ENCODE results near the gene CBX5. TPM values are rescaled to one million over a fixed set of nuclear protein-coding genes. Genes with fewer than 3 reads are reported as not detected.
"Not testable (repeated sequence)": the region's sequence is repeated elsewhere in the genome, so short reads cannot be mapped to it uniquely, and the experiment has no call there.

CBX5 gene
- total RNA-seq, 1 experiment from 2014 or later, result 85.5 TPM

DNA sequence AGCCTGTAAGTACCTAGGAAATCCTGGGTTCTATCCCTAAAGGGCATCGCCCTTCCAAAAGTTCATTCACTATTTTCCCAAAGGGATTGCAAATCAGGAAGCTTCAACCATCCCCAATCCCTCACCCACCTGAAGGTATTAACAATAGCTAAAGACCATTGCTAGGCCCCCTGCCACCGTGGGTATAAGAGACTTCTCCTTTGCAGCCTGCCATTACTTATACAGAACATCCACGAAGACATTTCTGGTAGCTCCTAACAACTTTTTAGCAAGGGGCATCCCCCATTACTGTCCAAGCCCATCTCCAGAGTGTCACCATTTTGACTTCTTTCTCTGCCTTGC lies 90.8 kb downstream of the CBX5 start:
- H3K36me3 Mint-ChIP-seq (ENCODE audit: insufficient read depth, unreplicated experiment), result peaks cover 15% of the 10 kb centered on the region
- intact Hi-C loops (cut with micrococcal nuclease; ENCODE audit: unreplicated experiment), result no loop called here
- no peak overlapping the region for H3K27ac Mint-ChIP-seq (ENCODE audit: unreplicated experiment)
- no peaks in the 10 kb centered on the region for H3K27me3 Mint-ChIP-seq (ENCODE audit: insufficient read depth, unreplicated experiment)
- H3K9me3 Mint-ChIP-seq (ENCODE audit: unreplicated experiment), result no peaks in the 10 kb centered on the region
- Histone ChIP-seq H3K4me1 (peaks cover 27% of the 10 kb centered on the region), H3K27me3 (replicated peaks; ENCODE audit: control insufficient read depth, insufficient read depth, low read length) (no peaks in the 10 kb centered on the region), H3K36me3 (ENCODE audit: control insufficient read depth, insufficient read depth, low read length) (no peaks in the 10 kb centered on the region), H3K4me3 (ENCODE audit: low read depth, low read length) (0 out of 2 replicates have a peak overlapping the region, but pooled peaks have one; percentile 9), H3K9me3 (no peaks in the 10 kb centered on the region)
- ChIA-PET CTCF (interaction anchor here (0.8 to 5.3 kb wide), 7 partner anchors 12 to 183 kb away, joined by 3 to 44 read pairs (median 6); partner anchors contain the start of genes HOXC6 and HOXC8), POLR2A (interaction anchor here (0.6 to 1.5 kb wide), 3 partner anchors 99 to 180 kb away, joined by 3 to 7 read pairs (median 5); partner anchors contain the start of genes HOXC5 and HOXC8)
- H3K4me1 Mint-ChIP-seq (ENCODE audit: low read depth, unreplicated experiment), result peaks cover 6% of the 10 kb centered on the region
- no TSS peak for BruUV-seq (replicated peaks)
- TF ChIP-seq, protein P1, sequence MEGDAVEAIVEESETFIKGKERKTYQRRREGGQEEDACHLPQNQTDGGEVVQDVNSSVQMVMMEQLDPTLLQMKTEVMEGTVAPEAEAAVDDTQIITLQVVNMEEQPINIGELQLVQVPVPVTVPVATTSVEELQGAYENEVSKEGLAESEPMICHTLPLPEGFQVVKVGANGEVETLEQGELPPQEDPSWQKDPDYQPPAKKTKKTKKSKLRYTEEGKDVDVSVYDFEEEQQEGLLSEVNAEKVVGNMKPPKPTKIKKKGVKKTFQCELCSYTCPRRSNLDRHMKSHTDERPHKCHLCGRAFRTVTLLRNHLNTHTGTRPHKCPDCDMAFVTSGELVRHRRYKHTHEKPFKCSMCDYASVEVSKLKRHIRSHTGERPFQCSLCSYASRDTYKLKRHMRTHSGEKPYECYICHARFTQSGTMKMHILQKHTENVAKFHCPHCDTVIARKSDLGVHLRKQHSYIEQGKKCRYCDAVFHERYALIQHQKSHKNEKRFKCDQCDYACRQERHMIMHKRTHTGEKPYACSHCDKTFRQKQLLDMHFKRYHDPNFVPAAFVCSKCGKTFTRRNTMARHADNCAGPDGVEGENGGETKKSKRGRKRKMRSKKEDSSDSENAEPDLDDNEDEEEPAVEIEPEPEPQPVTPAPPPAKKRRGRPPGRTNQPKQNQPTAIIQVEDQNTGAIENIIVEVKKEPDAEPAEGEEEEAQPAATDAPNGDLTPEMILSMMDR (IDR thresholded peaks at IDR 0.05; ENCODE audit: insufficient read depth in 1 of 2, low read depth in 1 of 2, low read length in 1 of 2, severe bottlenecking in 1 of 2, unreplicated experiment in 1 of 2), result no peak
- peak overlapping the region; percentile 70 for H3K4me3 Mint-ChIP-seq (ENCODE audit: unreplicated experiment)
- DNase-seq, result no peak

DNA sequence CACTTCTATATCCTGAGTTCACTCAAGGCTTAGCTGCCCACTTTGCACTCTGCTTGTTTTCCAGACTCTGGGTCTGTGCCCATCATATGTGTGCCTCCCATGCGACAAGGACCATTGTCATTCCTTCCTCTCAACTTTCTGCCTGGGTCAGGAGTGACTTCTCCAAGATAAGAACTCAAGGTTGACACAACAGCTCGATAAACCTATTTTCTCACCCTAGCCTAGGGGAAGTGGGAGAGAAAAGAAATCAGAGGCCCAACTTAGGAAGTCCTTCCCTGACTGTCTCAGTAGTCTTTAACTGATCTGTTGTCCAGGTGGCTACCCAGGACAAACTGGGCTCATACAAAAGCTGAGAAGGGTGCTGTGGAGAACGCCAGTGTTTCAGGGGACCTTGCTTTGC lies 92.8 kb downstream of the CBX5 start:
- no peaks in the 10 kb centered on the region for H3K9me3 ChIP-seq
- peak overlapping the region; percentile 70 for H3K4me3 Mint-ChIP-seq (ENCODE audit: unreplicated experiment)
- H3K9me3 Mint-ChIP-seq (ENCODE audit: unreplicated experiment), result no peaks in the 10 kb centered on the region
- DNase-seq, result peak in 1 of 2 experiments; percentile 29
- no peaks in the 10 kb centered on the region; the same call in 1 of the 2 replicates for H3K36me3 ChIP-seq (ENCODE audit: control insufficient read depth, insufficient read depth, low read length)
- intact Hi-C loops (cut with micrococcal nuclease; ENCODE audit: unreplicated experiment), result no loop called here
- BruUV-seq (replicated peaks), result no TSS peak
- POLR2A ChIA-PET, result interaction anchor here (1.0 kb wide), 1 partner anchor 155 kb away, joined by 4 read pairs; the partner anchor contains the start of gene HOXC5
- CTCF ChIA-PET, result interaction anchor here (0.6 to 5.3 kb wide), 3 partner anchors 14 to 252 kb away, joined by 3 to 44 read pairs (median 4); no protein-coding TSS in a partner anchor
- H3K4me3 ChIP-seq (ENCODE audit: low read depth, low read length), result no peak overlapping the region
- H3K4me1 ChIP-seq, result peaks cover 27% of the 10 kb centered on the region
- H3K36me3 Mint-ChIP-seq (ENCODE audit: insufficient read depth, unreplicated experiment), result peaks cover 15% of the 10 kb centered on the region
- peaks cover under 1% of the 10 kb centered on the region for H3K4me1 Mint-ChIP-seq (ENCODE audit: low read depth, unreplicated experiment)
- H3K27me3 ChIP-seq (replicated peaks; ENCODE audit: control insufficient read depth, insufficient read depth, low read length), result no peaks in the 10 kb centered on the region
- H3K27ac Mint-ChIP-seq (ENCODE audit: unreplicated experiment), result no peak overlapping the region
- H3K27me3 Mint-ChIP-seq (ENCODE audit: insufficient read depth, unreplicated experiment), result no peaks in the 10 kb centered on the region
- TF ChIP-seq, protein P1 (IDR thresholded peaks at IDR 0.05; ENCODE audit: insufficient read depth in 1 of 2, low read depth in 1 of 2, low read length in 1 of 2, severe bottlenecking in 1 of 2, unreplicated experiment in 1 of 2), result no peak

DNA sequence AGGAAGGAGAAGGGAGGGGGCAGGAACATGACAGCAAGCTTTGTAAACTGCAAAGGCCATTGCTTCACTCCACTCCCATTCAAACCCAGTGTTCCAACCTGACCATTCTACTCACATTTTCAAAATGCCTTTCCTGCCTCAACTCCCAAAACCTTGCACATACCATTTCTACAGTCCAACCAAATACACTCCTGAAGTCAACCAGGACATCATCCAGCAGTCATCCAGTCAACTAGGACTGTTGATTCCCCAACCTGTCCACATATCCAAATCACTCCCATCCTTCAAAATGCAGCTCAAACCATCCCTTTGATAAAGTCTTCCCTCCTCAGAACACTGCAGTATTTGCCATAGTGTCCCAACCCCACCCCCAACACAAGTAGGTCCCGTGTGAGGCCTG lies 94.0 kb downstream of the CBX5 start:
- Mint-ChIP-seq H3K36me3 (ENCODE audit: insufficient read depth, unreplicated experiment) (peaks cover 15% of the 10 kb centered on the region), H3K27me3 (ENCODE audit: insufficient read depth, unreplicated experiment) (no peaks in the 10 kb centered on the region), H3K9me3 (ENCODE audit: unreplicated experiment) (no peaks in the 10 kb centered on the region), H3K4me1 (ENCODE audit: low read depth, unreplicated experiment) (no peaks in the 10 kb centered on the region), H3K4me3 (ENCODE audit: unreplicated experiment) (peak overlapping the region; percentile 28), H3K27ac (ENCODE audit: unreplicated experiment) (no peak overlapping the region)
- BruUV-seq (replicated peaks), result no TSS peak
- Histone ChIP-seq H3K4me1 (peaks cover 21% of the 10 kb centered on the region), H3K27me3 (replicated peaks; ENCODE audit: control insufficient read depth, insufficient read depth, low read length) (no peaks in the 10 kb centered on the region), H3K4me3 (ENCODE audit: low read depth, low read length) (no peak overlapping the region), H3K9me3 (no peaks in the 10 kb centered on the region), H3K36me3 (ENCODE audit: control insufficient read depth, insufficient read depth, low read length) (no peaks in the 10 kb centered on the region; the same call in 1 of the 2 replicates)
- TF ChIP-seq, protein P1 (IDR thresholded peaks at IDR 0.05; ENCODE audit: insufficient read depth in 1 of 2, low read depth in 1 of 2, low read length in 1 of 2, severe bottlenecking in 1 of 2, unreplicated experiment in 1 of 2), result no peak
- POLR2A ChIA-PET, result interaction anchor here (0.5 kb wide), 1 partner anchor 17 kb away, joined by 3 read pairs; no protein-coding TSS in a partner anchor
- no peak for DNase-seq
- CTCF ChIA-PET, result no interaction called here
- intact Hi-C loops (cut with micrococcal nuclease; ENCODE audit: unreplicated experiment), result no loop called here

DNA sequence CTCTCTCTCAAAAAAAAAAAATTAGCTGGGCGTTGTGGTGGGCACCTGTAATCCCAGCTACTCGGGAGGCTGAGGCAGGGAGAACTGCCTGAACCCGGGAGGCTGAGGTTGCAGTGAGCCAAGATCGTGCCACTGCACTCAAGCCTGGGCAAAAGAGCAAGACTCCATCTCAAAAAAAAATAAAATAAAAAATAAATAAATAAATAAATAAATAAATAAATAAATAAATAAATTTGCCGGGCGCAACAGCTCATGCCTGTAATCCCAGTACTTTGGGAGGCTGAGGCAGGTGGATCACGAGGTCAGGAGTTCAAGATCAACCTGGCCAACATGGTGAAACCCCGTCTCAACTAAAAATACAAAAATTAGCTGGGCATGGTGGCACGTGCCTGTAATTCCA lies 94.6 kb downstream of the CBX5 start:
- POLR2A ChIA-PET, CTCF ChIA-PET: not testable (repeated sequence)

More for the DNA sequence above, 94.6 kb downstream of the CBX5 start:
- H3K36me3 ChIP-seq (ENCODE audit: control insufficient read depth, insufficient read depth, low read length); BruUV-seq (replicated peaks); H3K4me1 Mint-ChIP-seq (ENCODE audit: low read depth, unreplicated experiment); H3K27me3 Mint-ChIP-seq (ENCODE audit: insufficient read depth, unreplicated experiment); H3K27ac Mint-ChIP-seq (ENCODE audit: unreplicated experiment); DNase-seq; H3K9me3 Mint-ChIP-seq (ENCODE audit: unreplicated experiment); H3K4me3 ChIP-seq (ENCODE audit: low read depth, low read length); intact Hi-C loops (cut with micrococcal nuclease; ENCODE audit: unreplicated experiment); H3K27me3 ChIP-seq (replicated peaks; ENCODE audit: control insufficient read depth, insufficient read depth, low read length); H3K9me3 ChIP-seq: not testable (repeated sequence)
- peaks cover 21% of the 10 kb centered on the region for H3K4me1 ChIP-seq
- Mint-ChIP-seq H3K36me3 (ENCODE audit: insufficient read depth, unreplicated experiment) (peaks cover 15% of the 10 kb centered on the region), H3K4me3 (ENCODE audit: unreplicated experiment) (peak overlapping the region; percentile 28)
